Transverse colon (tissue), 4 donors: ENCODE measurements around the gene CYP4A22. TPM values are rescaled to one million over a fixed set of nuclear protein-coding genes. Genes with fewer than 3 reads are reported as not detected.

Experiments
- DNase-seq: peaks from one replicate; pipeline ENCODE4 v3.0.0-alpha.2; 2019
- H3K27ac ChIP-seq, 4 donors: fragments of 200-600 bp; sonication (generic); 2 replicates each; pipeline ENCODE4 v1.5.1; 2016 to 2018; ENCODE audit warnings: inconsistent platforms in 4 of 4
- H3K27me3 ChIP-seq: fragments of 200-600 bp; sonication (generic); 2 replicates; pipeline ENCODE4 v1.5.1; 2017; ENCODE audit warnings: inconsistent platforms
- H3K36me3 ChIP-seq, 4 donors: fragments of 200-600 bp; sonication (generic); 2 replicates each; pipeline ENCODE4 v1.5.1; 2017 to 2019; ENCODE audit warnings: inconsistent platforms in 4 of 4
- H3K4me1 ChIP-seq, 4 donors: fragments of 200-600 bp; sonication (generic); 2 replicates each; pipeline ENCODE4 v1.5.1; 2017 to 2020; ENCODE audit warnings: inconsistent platforms in 4 of 4
- H3K4me3 ChIP-seq, 4 donors: fragments of 200-600 bp; sonication (generic); 1 replicate in 1 of 4; 2 replicates in 3 of 4; pipeline versions ENCODE4 v1.5.1 to v1.6.1; 2017 to 2019; ENCODE audit warnings: inconsistent platforms in 4 of 4
- H3K9me3 ChIP-seq, 2 donors: fragments of 200-600 bp; sonication (generic); 2 replicates each; pipeline ENCODE4 v1.5.1; 2017 to 2019; ENCODE audit warnings: inconsistent platforms in 2 of 2
- CTCF ChIP-seq, 5 experiments: fragments of 200-600 bp in 3 of 5; fragments of 450-650 bp in 2 of 5; sonication (generic) in 3 of 5; IDR thresholded peaks; 1 replicate in 2 of 5; 2 replicates in 3 of 5; pipeline ENCODE4 v1.5.1; 2016 to 2017; ENCODE audit warnings: antibody characterized with exemption in 5 of 5, inconsistent platforms in 3 of 5, mild to moderate bottlenecking in 2 of 5, moderate library complexity in 1 of 5
- EP300 ChIP-seq: sonication (generic); formaldehyde crosslinking; IDR thresholded peaks from one replicate; pipeline ENCODE4 v1.6.1; 2017; ENCODE audit warnings: antibody characterized with exemption, low read depth
- POLR2A ChIP-seq: fragments of 450-650 bp; IDR thresholded peaks from one replicate; pipeline ENCODE4 v1.6.1; 2016; ENCODE audit warnings: antibody characterized with exemption, mild to moderate bottlenecking, moderate library complexity
- POLR2AphosphoS5 ChIP-seq, 3 donors: sonication (generic); formaldehyde crosslinking; IDR thresholded peaks; one replicate each; pipeline ENCODE4 v1.6.1; 2016; ENCODE audit warnings: antibody characterized with exemption in 3 of 3
- WGBS, 2 donors: methylation state at CpG; one replicate each; pipeline ENCODE4 v1.1.5; 2018; ENCODE audit warnings: low coverage in 1 of 2; 5-methylcytosine and 5-hydroxymethylcytosine counted together
- in situ Hi-C, 4 donors: fragments of 200-750 bp; cut with MboI; loops; one replicate each; pipeline versions ENCODE4 v1.15.0 to v1.15.1; 2017; ENCODE audit warnings: low sequenced_read_pairs in 3 of 4, low pct_ligation_motif_present in 1 of 4, low pct_unique_long_range_greater_than_20kb in 1 of 4
- intact Hi-C: fragments of 100-400 bp; cut with DNase I; formaldehyde crosslinking; loops from one replicate; pipeline ENCODE4 v1.15.1; 2023; ENCODE audit warnings: low total_unique reads
- total RNA-seq, 4 donors: library from RNA; depleted of rRNA; stranded (reverse); fragments of >200 nt; gene quantifications; one replicate each; pipeline ENCODE4 v1.1.0, GENCODE V29; 2016

The CYP4A22 gene
- total RNA-seq, 4 donors from 2014 or later = not detected

GRCh38 chr1:47174656-47175020 lies 37.4 kb downstream of the CYP4A22 start:
- Histone ChIP-seq H3K27ac (no peak overlapping the region), H3K36me3 (no peaks in the 10 kb centered on the region), H3K27me3 (no peaks in the 10 kb centered on the region), H3K4me3 (no peak overlapping the region), H3K9me3 (no peaks in the 10 kb centered on the region), H3K4me1 (peaks cover 3 to 6% (median 4%) of the 10 kb centered on the region in 4 donors)
- in situ Hi-C loops = loop anchor here (25.0 kb wide), 2 partner anchors 238 to 538 kb away; partner anchors contain the start of gene FOXE3 (in 2 of the 4)
- DNase-seq = no peak
- intact Hi-C loops = loop anchor here (5.0 kb wide), 1 partner anchor 538 kb away; no protein-coding TSS in a partner anchor
- TF ChIP-seq CTCF (IDR thresholded peaks at IDR 0.05) = no peak

- peaks cover 9 to 13% (median 11%) of the 10 kb centered on the region in 4 donors for H3K4me1 ChIP-seq
- H3K27ac ChIP-seq = no peak overlapping the region
- no peaks in the 10 kb centered on the region for H3K27me3 ChIP-seq
- peak; percentile 93 to 96 (median 96) for TF ChIP-seq CTCF (IDR thresholded peaks at IDR 0.05)
- TF ChIP-seq POLR2AphosphoS5 (IDR thresholded peaks at IDR 0.05) = no peak
- DNase-seq = peak; percentile 50
- no peaks in the 10 kb centered on the region for H3K9me3 ChIP-seq
- H3K4me3 ChIP-seq = no peak overlapping the region
- in situ Hi-C loops (loop anchor here (25.0 kb wide), 2 partner anchors 237 to 537 kb away; partner anchors contain the start of gene FOXE3 (in 2 of the 4)), intact Hi-C loops (loop anchor here (5.0 kb wide), 1 partner anchor 537 kb away; no protein-coding TSS in a partner anchor)
- 16 to 23% methylated on average over 7 to 11 of the region's 11 CpGs for WGBS, 2 donors
- no peaks in the 10 kb centered on the region for H3K36me3 ChIP-seq
Measured at GRCh38 chr1:47175227-47175934, 38.1 kb downstream of the CYP4A22 start.

GRCh38 chr1:47178020-47178419 lies 40.8 kb downstream of the CYP4A22 start:
- Histone ChIP-seq H3K4me3 (no peak overlapping the region), H3K9me3 (no peaks in the 10 kb centered on the region), H3K27ac (no peak overlapping the region), H3K36me3 (no peaks in the 10 kb centered on the region), H3K4me1 (peaks cover 9 to 15% (median 12%) of the 10 kb centered on the region in 4 donors), H3K27me3 (peaks cover 10% of the 10 kb centered on the region)
- TF ChIP-seq POLR2AphosphoS5 (IDR thresholded peaks at IDR 0.05) = no peak
- no peak for TF ChIP-seq EP300
- TF ChIP-seq POLR2A = no peak
- TF ChIP-seq CTCF (IDR thresholded peaks at IDR 0.05) = no peak
- 50 to 81% methylated on average over 1 to 6 of the region's 6 CpGs for WGBS, 2 donors
- no peak for DNase-seq
- in situ Hi-C loops (loop anchor here (25.0 kb wide), 2 partner anchors 234 to 534 kb away; partner anchors contain the start of gene FOXE3 (in 2 of the 4)), intact Hi-C loops (loop anchor here (5.0 kb wide), 1 partner anchor 534 kb away; no protein-coding TSS in a partner anchor)

- Histone ChIP-seq H3K9me3 (no peaks in the 10 kb centered on the region), H3K4me1 (peaks cover 9 to 15% (median 12%) of the 10 kb centered on the region in 4 donors), H3K4me3 (no peak overlapping the region), H3K36me3 (no peaks in the 10 kb centered on the region), H3K27me3 (peaks cover 10% of the 10 kb centered on the region), H3K27ac (no peak overlapping the region)
- 86% methylated on average over 8 of the region's 8 CpGs; no CpG with 5 or more reads in 1 of the 2 donors for WGBS, 2 donors
- TF ChIP-seq POLR2A (no peak), EP300 (no peak), CTCF (IDR thresholded peaks at IDR 0.05) (no peak), POLR2AphosphoS5 (IDR thresholded peaks at IDR 0.05) (no peak)
- DNase-seq = no peak
- intact Hi-C loops = loop anchor here (5.0 kb wide), 1 partner anchor 534 kb away; no protein-coding TSS in a partner anchor
- in situ Hi-C loops = loop anchor here (25.0 kb wide), 2 partner anchors 234 to 534 kb away; partner anchors contain the start of gene FOXE3 (in 2 of the 4)
Measured at GRCh38 chr1:47178654-47179016, 41.4 kb downstream of the CYP4A22 start.
